Measurements from ENCODE around the gene TEX36.

DNA sequence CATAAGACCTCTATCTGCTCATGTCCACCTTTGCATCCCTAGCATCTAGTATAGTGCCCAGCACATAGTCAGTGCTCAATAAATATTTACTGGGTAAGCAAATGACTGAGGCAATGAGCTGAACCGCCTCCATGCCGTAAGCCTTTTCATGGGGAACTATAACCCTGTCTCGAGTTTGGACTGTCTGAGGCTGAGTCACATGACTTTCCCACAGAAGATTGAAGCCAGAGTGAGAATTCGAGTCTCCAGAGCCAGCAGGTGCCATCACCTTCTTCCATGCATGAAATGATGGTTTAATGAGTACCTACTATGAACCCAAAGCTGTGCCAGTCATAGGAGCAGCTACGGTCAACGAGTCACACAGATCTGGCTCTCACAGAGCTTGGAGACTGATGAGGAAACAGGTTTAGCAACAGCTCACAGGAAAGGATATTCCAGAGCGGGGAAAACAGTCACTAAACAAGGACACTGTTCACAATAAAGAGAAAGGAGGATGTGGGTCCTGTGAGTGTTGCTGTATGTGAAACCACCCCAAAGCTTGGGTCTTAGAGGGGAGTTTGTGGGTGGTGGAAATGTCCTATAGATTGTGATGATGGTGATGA, 75.2 kb downstream of the TEX36 start:
- TF ChIP-seq YY1 (IDR thresholded peaks at IDR 0.05; ENCODE audit: low read depth) (no peak), TAF1 (IDR thresholded peaks at IDR 0.05; ENCODE audit: low read depth) (no peak), EP300 (IDR thresholded peaks at IDR 0.05; ENCODE audit: borderline replicate concordance) (no peak), TCF12 (IDR thresholded peaks at IDR 0.05; ENCODE audit: low read depth) (no peak), FOXM1 (IDR thresholded peaks at IDR 0.05; ENCODE audit: borderline replicate concordance, low read depth) (no peak), CREB1 (IDR thresholded peaks at IDR 0.05; ENCODE audit: low read depth) (no peak), RAD21 (IDR thresholded peaks at IDR 0.05; ENCODE audit: low read depth) (no peak), TEAD4 (IDR thresholded peaks at IDR 0.05) (no peak), CEBPB (IDR thresholded peaks at IDR 0.05) (no peak), NFIC (IDR thresholded peaks at IDR 0.05) (no peak), EGR1 (IDR thresholded peaks at IDR 0.05) (no peak), ZBTB7A (IDR thresholded peaks at IDR 0.05; ENCODE audit: low read depth) (no peak)
- TF ChIP-seq, protein P1, sequence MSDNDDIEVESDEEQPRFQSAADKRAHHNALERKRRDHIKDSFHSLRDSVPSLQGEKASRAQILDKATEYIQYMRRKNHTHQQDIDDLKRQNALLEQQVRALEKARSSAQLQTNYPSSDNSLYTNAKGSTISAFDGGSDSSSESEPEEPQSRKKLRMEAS (IDR thresholded peaks at IDR 0.05) = no peak
- TF ChIP-seq, protein P2, sequence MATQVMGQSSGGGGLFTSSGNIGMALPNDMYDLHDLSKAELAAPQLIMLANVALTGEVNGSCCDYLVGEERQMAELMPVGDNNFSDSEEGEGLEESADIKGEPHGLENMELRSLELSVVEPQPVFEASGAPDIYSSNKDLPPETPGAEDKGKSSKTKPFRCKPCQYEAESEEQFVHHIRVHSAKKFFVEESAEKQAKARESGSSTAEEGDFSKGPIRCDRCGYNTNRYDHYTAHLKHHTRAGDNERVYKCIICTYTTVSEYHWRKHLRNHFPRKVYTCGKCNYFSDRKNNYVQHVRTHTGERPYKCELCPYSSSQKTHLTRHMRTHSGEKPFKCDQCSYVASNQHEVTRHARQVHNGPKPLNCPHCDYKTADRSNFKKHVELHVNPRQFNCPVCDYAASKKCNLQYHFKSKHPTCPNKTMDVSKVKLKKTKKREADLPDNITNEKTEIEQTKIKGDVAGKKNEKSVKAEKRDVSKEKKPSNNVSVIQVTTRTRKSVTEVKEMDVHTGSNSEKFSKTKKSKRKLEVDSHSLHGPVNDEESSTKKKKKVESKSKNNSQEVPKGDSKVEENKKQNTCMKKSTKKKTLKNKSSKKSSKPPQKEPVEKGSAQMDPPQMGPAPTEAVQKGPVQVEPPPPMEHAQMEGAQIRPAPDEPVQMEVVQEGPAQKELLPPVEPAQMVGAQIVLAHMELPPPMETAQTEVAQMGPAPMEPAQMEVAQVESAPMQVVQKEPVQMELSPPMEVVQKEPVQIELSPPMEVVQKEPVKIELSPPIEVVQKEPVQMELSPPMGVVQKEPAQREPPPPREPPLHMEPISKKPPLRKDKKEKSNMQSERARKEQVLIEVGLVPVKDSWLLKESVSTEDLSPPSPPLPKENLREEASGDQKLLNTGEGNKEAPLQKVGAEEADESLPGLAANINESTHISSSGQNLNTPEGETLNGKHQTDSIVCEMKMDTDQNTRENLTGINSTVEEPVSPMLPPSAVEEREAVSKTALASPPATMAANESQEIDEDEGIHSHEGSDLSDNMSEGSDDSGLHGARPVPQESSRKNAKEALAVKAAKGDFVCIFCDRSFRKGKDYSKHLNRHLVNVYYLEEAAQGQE (IDR thresholded peaks at IDR 0.05; ENCODE audit: low read depth) = no peak
